Kidney (tissue), 14 donors: ENCODE results near the gene NOG. TPM values are rescaled to one million over a fixed set of nuclear protein-coding genes. Genes with fewer than 3 reads are reported as not detected.

Experiments
- DNase-seq, 5 donors: peaks; one replicate each; pipeline ENCODE4 v3.0.0-alpha.2; 2013 to 2020
- FAIRE-seq: peaks from 2 replicates; lab custom pipeline; 2012; peaks lifted over from hg19 to GRCh38; lab: Jason Lieb, UNC
- H3K27ac ChIP-seq, 2 donors: one replicate each; pipeline ENCODE4 v1.7.0; 2013; ENCODE audit warnings: low read depth in 2 of 2, low read length in 2 of 2, inconsistent platforms in 1 of 2
- H3K27me3 ChIP-seq: one replicate; pipeline ENCODE4 v1.7.1; 2013; ENCODE audit warnings: low read length, inconsistent platforms; ENCODE audit not compliant: control insufficient read depth, insufficient read depth
- H3K36me3 ChIP-seq, 3 donors: one replicate each; pipeline versions ENCODE4 v1.7.0 to v1.7.1; 2013; ENCODE audit warnings: low read length in 3 of 3, control low read depth in 1 of 3, inconsistent platforms in 1 of 3; ENCODE audit not compliant: insufficient read depth in 3 of 3, control insufficient read depth in 2 of 3
- H3K4me1 ChIP-seq, 3 donors: one replicate each; pipeline versions ENCODE4 v1.7.0 to v1.7.1; 2013; ENCODE audit warnings: low read length in 3 of 3, inconsistent platforms in 1 of 3, low read depth in 1 of 3; ENCODE audit not compliant: control insufficient read depth in 2 of 3, insufficient read depth in 2 of 3
- H3K4me3 ChIP-seq, 3 donors: one replicate each; pipeline versions ENCODE4 v1.7.0 to v1.8.1; 2013; ENCODE audit warnings: low read length in 3 of 3, control low read depth in 1 of 3, inconsistent platforms in 1 of 3
- H3K9ac ChIP-seq, 3 donors: one replicate each; pipeline versions ENCODE4 v1.7.0 to v1.7.1; 2013; ENCODE audit warnings: low read length in 3 of 3, control low read depth in 1 of 3, inconsistent platforms in 1 of 3
- H3K9me3 ChIP-seq, 3 donors: one replicate each; pipeline versions ENCODE4 v1.7.0 to v1.7.1; 2013; ENCODE audit warnings: low read length in 3 of 3, control low read depth in 1 of 3, inconsistent platforms in 1 of 3; ENCODE audit not compliant: control insufficient read depth in 2 of 3, insufficient read depth in 1 of 3
- CTCF ChIP-seq: IDR thresholded peaks from 3 replicates; pipeline ENCODE4 v1.5.1; 2012; ENCODE audit warnings: mild to moderate bottlenecking, moderate library complexity, borderline replicate concordance; ENCODE audit not compliant: insufficient read depth; ENCODE audit errors: extremely low read depth
- intact Hi-C: fragments of 100-400 bp; cut with DNase I; formaldehyde crosslinking; loops from one replicate; pipeline ENCODE4 v1.11.1; 2022
- polyA plus RNA-seq: library from polyadenylated mRNA; stranded (reverse); fragments of 350-450 nt; fragmentation: Illumina TruSeq; extraction: RNeasy Lipid Tissue Mini Kit (QIAGEN cat#74804); gene quantifications from one replicate; pipeline ENCODE4 v1.2.3, GENCODE V29; 2014; ENCODE audit warnings: low read depth, low replicate concordance; ENCODE audit not compliant: insufficient read depth
- total RNA-seq: library from RNA; stranded (reverse); fragmentation: NEBNext Ultra II Directional; extraction: Animal tissue kit (Norgen Biotek cat#: 25700); gene quantifications from one replicate; pipeline ENCODE4 v1.2.1, GENCODE V29; 2021
- donor health status: control.
- donor health status: control.
- donor health status: control.
- donor health status: control.
- donor health status: control.
- donor health status: DM: yes; HTN: yes; CAD: no.
- donor health status: Normal renal cell carcinoma (clear cell type).

NOG gene
- total and polyA plus RNA-seq, 2 donors from 2014 or later = 0.34 to 0.98 TPM

DNA sequence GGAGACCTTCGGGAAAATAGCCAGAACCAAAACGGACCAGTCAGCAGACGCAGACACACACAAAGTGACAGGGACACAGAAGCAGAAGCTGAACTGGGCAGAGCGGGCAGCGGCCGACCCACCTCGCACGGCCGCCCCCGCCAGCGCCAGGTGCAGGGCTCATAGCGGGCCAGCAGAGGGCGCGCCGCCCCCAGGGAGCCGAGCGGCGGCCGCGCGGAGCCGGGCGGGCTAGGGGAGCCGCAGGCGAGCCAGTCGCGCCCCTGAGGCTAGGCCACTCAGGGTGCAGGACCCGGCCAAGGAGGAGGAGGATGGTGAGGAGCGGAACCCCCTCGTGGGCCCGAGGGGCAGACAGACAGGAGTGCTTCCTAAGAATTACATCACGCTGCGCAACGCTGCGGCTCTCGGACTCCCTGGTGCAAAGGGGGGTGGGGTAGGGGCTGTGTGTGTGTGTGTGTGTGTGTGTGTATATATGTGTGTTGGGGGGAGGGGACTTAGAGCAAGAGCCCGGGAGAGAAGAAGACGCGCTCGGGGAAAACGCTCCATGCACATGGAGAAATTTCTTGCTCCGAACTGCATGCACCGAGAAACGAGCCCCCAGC lies 913 bp upstream of the NOG start:
- peaks cover 0 to 10% (median 3%) of the 10 kb centered on the region in 3 donors for H3K4me1 ChIP-seq
- TF ChIP-seq CTCF = peak; percentile 95
- no peaks in the 10 kb centered on the region for H3K27me3 ChIP-seq
- DNase-seq (peak; percentile 73 to 87 (median 82)), FAIRE-seq (no peak)
- no peaks in the 10 kb centered on the region for H3K36me3 ChIP-seq
- no peaks in the 10 kb centered on the region for H3K9me3 ChIP-seq
- no peak overlapping the region for H3K9ac ChIP-seq
- intact Hi-C loops = no loop called here
- H3K27ac ChIP-seq = no peak overlapping the region
- peak overlapping the region; percentile 47 to 63 (median 55) for H3K4me3 ChIP-seq

DNA sequence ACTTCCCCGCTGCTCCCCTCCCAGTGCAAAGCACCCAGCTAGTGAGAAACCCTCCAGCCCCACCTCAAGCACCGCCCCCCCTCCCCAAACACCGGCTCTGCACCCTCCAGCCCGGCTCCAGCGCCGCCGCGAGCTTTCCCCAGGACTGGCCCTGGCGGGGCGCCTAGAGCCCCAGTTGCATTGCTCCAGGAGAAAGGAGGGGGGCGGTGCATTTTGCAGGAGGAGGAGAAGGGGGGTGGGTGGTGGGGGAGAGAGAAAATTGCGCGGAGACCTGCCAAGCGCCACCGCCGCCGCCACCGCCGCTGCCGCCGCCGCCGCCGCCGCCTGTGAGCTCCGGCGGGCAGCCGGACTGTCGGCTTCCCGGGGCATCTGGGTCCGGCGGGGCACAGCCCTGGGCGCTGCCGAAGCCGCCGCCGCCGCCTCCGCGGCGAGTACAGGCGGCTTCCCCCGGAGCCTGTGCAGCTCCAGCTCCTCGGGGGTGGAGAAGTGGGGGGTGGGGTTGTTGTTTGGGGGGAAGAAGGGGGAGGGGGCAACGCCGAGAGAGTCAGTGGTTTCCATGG lies 333 bp upstream of the NOG start:
- Histone ChIP-seq H3K9me3 (no peaks in the 10 kb centered on the region), H3K27ac (no peak overlapping the region), H3K9ac (no peak overlapping the region), H3K4me1 (peaks cover 0 to 12% (median 7%) of the 10 kb centered on the region in 3 donors), H3K4me3 (peak overlapping the region; percentile 47 to 63 (median 55)), H3K27me3 (no peaks in the 10 kb centered on the region), H3K36me3 (no peaks in the 10 kb centered on the region)
- no peak for TF ChIP-seq CTCF
- intact Hi-C loops = no loop called here
- DNase-seq (peak; percentile 73 to 89 (median 81)), FAIRE-seq (no peak)

GRCh38 chr17:56594320-56595107 lies 1.0 kb downstream of the NOG start:
- H3K4me1 ChIP-seq = peaks cover 0 to 12% (median 7%) of the 10 kb centered on the region in 3 donors
- H3K36me3 ChIP-seq = no peaks in the 10 kb centered on the region
- FAIRE-seq (no peak), DNase-seq (peak in 4 of 5 donors; percentile 41 to 72 (median 52))
- no peaks in the 10 kb centered on the region for H3K9me3 ChIP-seq
- no peak for TF ChIP-seq CTCF
- peak overlapping the region; percentile 3 to 54 (median 12) for H3K4me3 ChIP-seq
- no peak overlapping the region for H3K9ac ChIP-seq
- H3K27ac ChIP-seq = peak overlapping the region in 1 of 2 donors; percentile 72
- intact Hi-C loops = no loop called here
- no peaks in the 10 kb centered on the region for H3K27me3 ChIP-seq
